ENCODE data around the gene SEC16A. TPM values are rescaled to one million over a fixed set of nuclear protein-coding genes. Genes with fewer than 3 reads are reported as not detected.

The SEC16A gene
- total RNA-seq, 1 donor = 38.4 TPM

DNA sequence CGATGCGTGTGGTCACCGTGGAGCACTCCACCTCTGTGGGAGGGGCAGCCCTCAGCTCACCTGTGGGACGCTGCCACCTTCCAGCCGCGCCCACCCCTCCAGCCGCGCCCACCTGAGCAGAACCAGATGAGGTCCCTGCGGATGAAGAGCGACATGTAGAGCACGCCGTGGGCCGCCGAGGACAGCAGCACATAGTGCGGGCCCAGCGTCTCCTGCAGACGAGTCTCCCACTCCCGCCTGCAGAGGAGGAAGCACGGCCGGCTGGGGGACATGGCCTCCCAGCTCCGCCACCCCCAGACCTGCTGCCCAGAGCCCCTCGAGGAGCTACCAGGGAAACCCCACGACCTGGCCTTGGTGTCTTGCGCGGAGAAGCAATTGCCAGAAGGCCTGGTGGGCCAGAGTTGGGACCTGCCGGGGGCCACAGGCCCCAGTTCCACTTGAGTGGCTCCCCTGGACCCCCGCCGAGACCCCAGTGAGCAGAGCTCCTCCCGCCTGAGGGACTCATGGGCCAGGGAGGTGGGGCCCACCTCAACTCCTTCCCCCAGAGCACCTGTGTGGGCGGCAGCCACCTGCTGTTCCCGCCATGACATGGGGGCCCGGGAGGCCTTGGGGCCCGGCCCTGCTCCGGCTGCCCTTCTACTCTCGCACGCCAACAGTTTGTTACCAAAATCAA is 49.7 kb downstream of the SEC16A start:
- H3K4me3 ChIP-seq (ENCODE audit: insufficient read depth, low read length) = no peak overlapping the region
- H4K20me1 ChIP-seq (ENCODE audit: insufficient read depth, low read length) = peaks cover 34% of the 10 kb centered on the region
- no peak for DNase-seq (ENCODE audit: insufficient read length, low spot score, missing footprints)
- H3K36me3 ChIP-seq (ENCODE audit: insufficient read depth, low read length) = peaks cover 14% of the 10 kb centered on the region
- H3K79me2 ChIP-seq (ENCODE audit: insufficient read depth, low read length) = peaks cover 45% of the 10 kb centered on the region
- TF ChIP-seq CTCF (IDR thresholded peaks at IDR 0.05; ENCODE audit: extremely low read depth, low read depth, low read length) = no peak
- H3K4me1 ChIP-seq (ENCODE audit: insufficient read depth, low read length) = peaks cover 12% of the 10 kb centered on the region
- no peaks in the 10 kb centered on the region for H3K27me3 ChIP-seq (ENCODE audit: insufficient read depth, low read length)
- no peak overlapping the region for H3K4me2 ChIP-seq (ENCODE audit: insufficient read depth, low read length)
- no peak overlapping the region for H3K27ac ChIP-seq (ENCODE audit: low read depth, low read length)
- no peak overlapping the region for H2AFZ ChIP-seq (ENCODE audit: low read length)
- H3K9me3 ChIP-seq (ENCODE audit: low read depth, low read length) = no peaks in the 10 kb centered on the region

GRCh38 chr9:136432591-136432990 is 50.2 kb downstream of the SEC16A start:
- H3K36me3 ChIP-seq (ENCODE audit: insufficient read depth, low read length) = peaks cover 14% of the 10 kb centered on the region
- H3K4me2 ChIP-seq (ENCODE audit: insufficient read depth, low read length) = no peak overlapping the region
- H3K4me3 ChIP-seq (ENCODE audit: insufficient read depth, low read length) = no peak overlapping the region
- TF ChIP-seq CTCF (IDR thresholded peaks at IDR 0.05; ENCODE audit: extremely low read depth, low read depth, low read length) = no peak
- no peak overlapping the region for H3K27ac ChIP-seq (ENCODE audit: low read depth, low read length)
- H3K27me3 ChIP-seq (ENCODE audit: insufficient read depth, low read length) = no peaks in the 10 kb centered on the region
- H3K9me3 ChIP-seq (ENCODE audit: low read depth, low read length) = no peaks in the 10 kb centered on the region
- H3K79me2 ChIP-seq (ENCODE audit: insufficient read depth, low read length) = peaks cover 39% of the 10 kb centered on the region
- H2AFZ ChIP-seq (ENCODE audit: low read length) = no peak overlapping the region
- H4K20me1 ChIP-seq (ENCODE audit: insufficient read depth, low read length) = peaks cover 29% of the 10 kb centered on the region
- DNase-seq (ENCODE audit: insufficient read length, low spot score, missing footprints) = no peak
- H3K4me1 ChIP-seq (ENCODE audit: insufficient read depth, low read length) = peaks cover 6% of the 10 kb centered on the region

GRCh38 chr9:136431782-136432350 is 51.0 kb downstream of the SEC16A start:
- H3K4me2 ChIP-seq (ENCODE audit: insufficient read depth, low read length) = no peak overlapping the region
- no peak overlapping the region for H3K27ac ChIP-seq (ENCODE audit: low read depth, low read length)
- H3K4me3 ChIP-seq (ENCODE audit: insufficient read depth, low read length) = no peak overlapping the region
- no peaks in the 10 kb centered on the region for H3K27me3 ChIP-seq (ENCODE audit: insufficient read depth, low read length)
- H2AFZ ChIP-seq (ENCODE audit: low read length) = no peak overlapping the region
- H4K20me1 ChIP-seq (ENCODE audit: insufficient read depth, low read length) = peaks cover 22% of the 10 kb centered on the region
- no peak for DNase-seq (ENCODE audit: insufficient read length, low spot score, missing footprints)
- H3K36me3 ChIP-seq (ENCODE audit: insufficient read depth, low read length) = peaks cover 14% of the 10 kb centered on the region
- no peak for TF ChIP-seq CTCF (IDR thresholded peaks at IDR 0.05; ENCODE audit: extremely low read depth, low read depth, low read length)
- no peaks in the 10 kb centered on the region for H3K9me3 ChIP-seq (ENCODE audit: low read depth, low read length)
- peaks cover 32% of the 10 kb centered on the region for H3K79me2 ChIP-seq (ENCODE audit: insufficient read depth, low read length)
- no peaks in the 10 kb centered on the region for H3K4me1 ChIP-seq (ENCODE audit: insufficient read depth, low read length)

DNA sequence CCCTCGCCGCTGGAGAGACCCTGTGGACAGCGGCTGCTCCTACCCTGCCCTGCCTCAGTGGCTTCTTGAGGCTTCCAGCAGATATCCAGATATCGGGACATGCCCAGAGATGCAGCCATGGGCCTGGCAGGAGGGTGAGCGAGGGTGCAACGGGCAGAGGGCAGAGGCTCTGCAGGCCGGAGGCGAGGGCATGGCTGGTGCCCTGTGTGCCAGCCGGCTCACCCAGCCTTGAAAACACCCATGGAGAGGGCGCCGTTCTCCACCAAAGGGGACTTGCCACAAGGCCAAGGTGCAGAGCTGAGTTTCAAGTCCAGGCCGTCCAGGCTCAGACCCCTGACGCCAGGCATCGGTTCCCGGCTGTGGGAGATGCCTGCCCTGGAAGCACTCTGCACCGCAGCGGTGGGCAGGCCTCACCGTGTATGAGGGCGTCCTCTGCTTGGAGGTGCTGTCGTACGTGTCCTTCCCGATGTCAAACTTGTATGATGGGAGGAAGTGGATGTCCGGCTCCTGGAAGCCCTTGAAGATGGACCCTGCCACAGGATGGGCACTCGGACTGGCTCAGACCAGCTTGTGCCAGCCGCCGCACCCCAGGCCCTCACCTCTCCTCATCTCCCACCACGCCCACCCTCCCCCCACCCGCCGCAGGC is 52.1 kb downstream of the SEC16A start:
- no peaks in the 10 kb centered on the region for H3K9me3 ChIP-seq (ENCODE audit: low read depth, low read length)
- no peaks in the 10 kb centered on the region for H3K4me1 ChIP-seq (ENCODE audit: insufficient read depth, low read length)
- H3K36me3 ChIP-seq (ENCODE audit: insufficient read depth, low read length) = peaks cover 14% of the 10 kb centered on the region
- TF ChIP-seq CTCF (IDR thresholded peaks at IDR 0.05; ENCODE audit: extremely low read depth, low read depth, low read length) = no peak
- no peaks in the 10 kb centered on the region for H3K27me3 ChIP-seq (ENCODE audit: insufficient read depth, low read length)
- no peak overlapping the region for H3K27ac ChIP-seq (ENCODE audit: low read depth, low read length)
- no peak overlapping the region for H3K4me3 ChIP-seq (ENCODE audit: insufficient read depth, low read length)
- H4K20me1 ChIP-seq (ENCODE audit: insufficient read depth, low read length) = peaks cover 12% of the 10 kb centered on the region
- no peak overlapping the region for H2AFZ ChIP-seq (ENCODE audit: low read length)
- no peak overlapping the region for H3K4me2 ChIP-seq (ENCODE audit: insufficient read depth, low read length)
- no peak for DNase-seq (ENCODE audit: insufficient read length, low spot score, missing footprints)
- H3K79me2 ChIP-seq (ENCODE audit: insufficient read depth, low read length) = peaks cover 20% of the 10 kb centered on the region

Measured in osteoblast (primary cell).